HUDEP-2 (cell line): Measurements from ENCODE around the gene B9D1.
A peak's percentile ranks its signal among the peaks of the same experiment; 100 is the strongest.

ENCODE experiments used
- DNase-seq, 76 experiments: peaks; one replicate each; lab custom pipeline; 2025; ENCODE audit not compliant: unreplicated experiment in 76 of 76; lab: John Stamatoyannopoulos, UW

B9D1 gene

GRCh38 chr17:19341641-19342610, 20.6 kb downstream of the B9D1 start:
- DNase-seq: peak in 5 of 76 experiments; percentile 3 to 21 (median 8)

GRCh38 chr17:19341211-19341631, 21.3 kb downstream of the B9D1 start:
- DNase-seq: no peak

GRCh38 chr17:19339341-19339815, 23.1 kb downstream of the B9D1 start:
- no peak for DNase-seq

- DNase-seq: peak in 66 of 76 experiments; percentile 4 to 79 (median 60)
These were observed 24.2 kb downstream of the B9D1 start for GRCh38 chr17:19338031-19338990.

GRCh38 chr17:19337712-19338023, 24.9 kb downstream of the B9D1 start:
- no peak for DNase-seq

GRCh38 chr17:19336938-19337711, 25.4 kb downstream of the B9D1 start:
- peak in 44 of 76 experiments; percentile 12 to 61 (median 34) for DNase-seq

- no peak for DNase-seq
These were observed 26.4 kb downstream of the B9D1 start for GRCh38 chr17:19335951-19336631.

- no peak for DNase-seq
These were observed 28.2 kb downstream of the B9D1 start for GRCh38 chr17:19334331-19334730.

GRCh38 chr17:19333736-19334290, 28.7 kb downstream of the B9D1 start:
- DNase-seq: no peak

GRCh38 chr17:19333132-19333440, 29.4 kb downstream of the B9D1 start:
- no peak for DNase-seq

GRCh38 chr17:19332371-19333131, 30.0 kb downstream of the B9D1 start:
- DNase-seq: no peak

GRCh38 chr17:19331543-19332245, 30.8 kb downstream of the B9D1 start:
- DNase-seq: peak in 2 of 76 experiments; percentile 2 to 35

- DNase-seq: no peak
These were observed 31.4 kb downstream of the B9D1 start for GRCh38 chr17:19331134-19331533.

- no peak for DNase-seq
These were observed 32.3 kb downstream of the B9D1 start for GRCh38 chr17:19330271-19330670.

GRCh38 chr17:19329839-19330238, 32.7 kb downstream of the B9D1 start:
- no peak for DNase-seq

GRCh38 chr17:19329136-19329535, 33.4 kb downstream of the B9D1 start:
- DNase-seq: no peak

- DNase-seq: no peak
These were observed 34.0 kb downstream of the B9D1 start for GRCh38 chr17:19328441-19329061.
